Adipose tissue (tissue), 3 donors: Measurements from ENCODE around the gene RIPOR1. TPM values are rescaled to one million over a fixed set of nuclear protein-coding genes. Genes with fewer than 3 reads are reported as not detected.
A peak's percentile ranks its signal among the peaks of the same experiment; 100 is the strongest.

Experiments used
- H3K27ac ChIP-seq: one replicate; pipeline ENCODE4 v1.5.1; 2013; ENCODE audit warnings: low read depth, low read length
- WGBS, 3 donors: extraction: QIAGEN DNeasy Blood & Tissue Kit; methylation state at CpG; one replicate each; pipeline ENCODE4 v1.1.7; 2013; 5-methylcytosine and 5-hydroxymethylcytosine counted together
- polyA plus RNA-seq, 3 donors: library from polyadenylated mRNA; stranded (reverse); fragments of 200-250 nt; gene quantifications; one replicate each; pipeline ENCODE4 v1.2.3, GENCODE V29; 2013
- donor health status: healthy with polysubstance abuse.
- donor health status: Bipolar disorder and iron deficiency.
- donor health status: healthy.

Gene RIPOR1
- polyA plus RNA-seq, 3 donors = 26.1 to 74.9 (median 61.1) TPM

DNA sequence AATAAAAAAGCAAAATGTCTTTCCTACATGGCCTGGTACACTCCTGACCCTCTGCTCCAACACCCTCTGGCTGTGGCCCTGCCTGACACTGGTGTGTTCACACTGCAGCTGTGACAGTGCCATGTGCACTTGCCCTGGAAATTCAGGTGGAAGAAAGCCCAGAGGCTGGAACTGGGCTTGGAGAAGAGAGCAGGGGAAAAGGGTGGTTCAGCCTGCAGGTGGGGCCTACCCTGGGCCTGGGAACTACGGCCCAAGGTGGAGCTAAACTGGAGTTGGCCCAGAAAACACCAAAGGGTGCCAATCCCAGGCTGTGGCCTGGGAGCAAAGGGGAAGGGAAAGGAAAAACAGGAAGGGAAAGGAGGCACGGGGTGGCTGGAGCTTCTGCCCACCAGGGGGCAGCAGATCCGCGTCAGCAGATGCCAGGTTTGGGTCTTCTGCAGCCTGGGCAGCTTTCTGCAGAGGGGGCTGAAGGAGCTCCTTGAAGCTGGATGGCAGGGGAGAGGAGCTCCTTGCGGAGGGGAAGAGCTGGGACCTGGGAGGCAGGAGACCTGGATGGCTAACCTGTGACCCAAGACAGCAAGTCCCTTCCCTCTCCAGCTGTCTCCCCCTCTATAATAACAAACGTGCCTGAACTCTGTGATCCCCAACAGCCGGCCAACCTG, 18.3 kb downstream of the RIPOR1 start:
- H3K27ac ChIP-seq = no peak overlapping the region
- 8 to 21% (median 12%) methylated on average over 7 of the region's 7 CpGs for WGBS, 3 donors

DNA sequence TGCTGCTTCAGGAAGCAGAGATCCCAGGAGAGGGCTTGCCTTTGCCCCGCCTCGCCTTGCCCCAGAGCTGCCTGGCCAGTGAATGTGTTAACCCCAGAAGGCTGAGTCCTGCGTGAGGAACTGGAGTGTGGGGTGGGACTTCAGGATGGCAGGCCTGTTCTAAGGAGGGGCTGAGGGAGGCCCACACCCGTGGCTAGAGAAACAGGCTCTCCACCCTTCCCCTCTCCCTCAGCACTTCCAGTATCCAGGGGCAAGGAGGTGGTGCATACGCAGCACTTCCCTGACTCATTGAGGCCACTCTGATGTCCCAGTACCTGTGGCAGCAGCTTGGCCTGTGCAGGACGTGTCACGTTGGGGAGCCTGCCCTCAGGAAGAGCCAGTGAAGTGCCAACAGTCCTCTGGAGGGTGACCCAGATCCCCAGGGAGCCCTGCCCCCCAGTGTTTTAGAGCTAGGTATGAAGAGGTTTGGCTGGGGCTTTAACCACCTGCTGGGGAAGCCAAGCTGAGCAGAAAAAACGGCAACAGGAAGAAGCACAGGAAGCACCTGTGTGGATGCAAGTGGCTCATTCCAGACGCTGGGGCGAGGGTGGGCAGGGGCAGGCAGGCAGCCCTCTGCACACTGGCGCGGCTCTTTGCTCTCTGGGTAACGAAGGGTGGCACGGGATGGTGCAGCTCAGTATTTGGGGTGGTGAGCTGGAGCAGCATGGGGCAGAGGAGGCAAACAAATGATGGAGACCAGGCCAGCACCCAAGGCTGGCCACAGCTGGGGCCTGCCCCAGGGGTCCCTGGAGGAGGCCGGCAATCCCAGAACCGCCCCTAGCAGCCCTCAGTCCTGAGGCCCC, 19.0 kb downstream of the RIPOR1 start:
- H3K27ac ChIP-seq = no peak overlapping the region
- WGBS, 3 donors = 37 to 62% (median 39%) methylated on average over 16 of the region's 16 CpGs

DNA sequence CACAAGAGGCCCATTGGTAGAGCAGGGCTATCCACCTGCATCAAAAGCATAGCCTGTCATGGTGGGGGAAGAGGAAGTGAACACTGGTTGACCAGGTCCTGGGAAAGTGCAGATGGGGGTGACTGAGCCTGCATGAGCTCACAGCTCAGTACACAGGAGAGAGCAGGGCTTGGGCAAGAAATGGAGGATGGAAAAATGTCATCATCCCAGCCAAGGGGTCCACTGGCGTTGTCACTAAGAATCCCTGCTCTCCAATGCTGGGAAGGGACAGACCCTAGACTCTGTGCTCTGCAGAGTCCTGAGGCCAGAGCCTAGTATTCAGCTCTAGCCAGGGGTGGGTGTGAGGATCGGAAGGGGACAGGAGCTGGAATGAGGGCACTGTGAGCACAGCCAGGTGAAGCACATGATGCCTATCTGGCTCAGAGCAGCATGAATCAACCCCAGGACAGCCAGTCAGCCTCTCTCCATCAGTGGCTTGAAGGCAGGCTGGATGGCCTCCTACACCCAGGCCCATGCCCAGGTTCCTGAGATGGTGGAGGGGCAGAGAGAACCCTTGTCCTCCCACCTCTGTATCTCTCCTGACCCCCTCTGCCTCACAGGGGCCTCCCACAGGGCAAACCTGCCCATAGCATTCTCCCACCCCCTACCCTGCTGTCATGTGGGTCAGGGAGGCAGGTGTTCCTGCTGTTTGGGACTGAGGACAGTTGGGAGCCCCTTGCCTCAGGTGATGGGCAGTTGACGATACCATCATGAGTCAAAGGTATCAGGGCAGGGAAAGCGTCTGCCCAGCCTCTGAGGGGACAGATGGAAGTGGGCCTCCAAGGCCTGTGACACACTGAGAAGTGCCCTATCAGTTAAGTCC, 19.9 kb downstream of the RIPOR1 start:
- H3K27ac ChIP-seq = no peak overlapping the region

DNA sequence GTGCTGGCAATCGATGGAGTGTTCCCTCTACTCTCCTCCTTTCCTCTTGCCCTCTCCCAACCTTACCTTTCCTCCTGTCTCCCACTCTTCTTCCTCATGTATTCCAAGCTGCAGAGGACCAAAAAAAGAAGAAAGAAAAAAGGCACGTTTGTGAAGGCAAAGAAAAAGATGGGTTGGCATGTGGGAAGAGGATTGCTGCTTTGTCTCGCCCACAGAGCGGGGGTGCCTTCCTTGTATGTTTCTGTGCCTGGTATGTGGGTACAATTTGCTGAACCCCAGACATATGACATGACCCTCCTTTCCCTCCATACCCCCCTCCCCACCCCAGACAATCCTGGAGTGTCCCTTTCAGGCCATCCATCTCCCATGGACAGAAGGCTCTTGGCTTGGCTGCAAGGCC, 20.6 kb downstream of the RIPOR1 start:
- WGBS, 3 donors = 71 to 90% (median 73%) methylated on average over 4 of the region's 4 CpGs
- H3K27ac ChIP-seq = no peak overlapping the region

More for the DNA sequence above, 19.9 kb downstream of the RIPOR1 start:
- WGBS, 3 donors = 82 to 88% (median 86%) methylated on average over 4 of the region's 4 CpGs

DNA sequence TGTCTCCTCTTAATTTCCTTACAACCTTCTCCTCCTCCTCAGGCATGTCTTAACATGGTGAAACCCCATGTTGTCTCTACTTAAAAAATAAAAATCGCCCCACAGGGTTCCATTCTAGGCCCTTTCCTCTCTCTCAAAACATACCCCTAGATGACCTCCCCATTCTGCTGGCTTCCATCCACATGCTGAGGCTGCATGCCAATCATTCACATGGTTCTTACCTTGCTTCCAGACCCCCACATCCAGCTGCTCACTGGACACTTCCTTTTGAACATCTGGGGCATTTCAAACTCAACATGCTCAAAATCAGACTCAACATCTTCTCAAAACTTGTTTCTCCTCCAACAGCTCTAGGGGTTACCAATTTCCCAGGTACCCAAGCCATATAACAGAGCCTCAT, 21.3 kb downstream of the RIPOR1 start:
- 54 to 68% (median 67%) methylated on average over 1 of the region's 1 CpG for WGBS, 3 donors
- no peak overlapping the region for H3K27ac ChIP-seq

DNA sequence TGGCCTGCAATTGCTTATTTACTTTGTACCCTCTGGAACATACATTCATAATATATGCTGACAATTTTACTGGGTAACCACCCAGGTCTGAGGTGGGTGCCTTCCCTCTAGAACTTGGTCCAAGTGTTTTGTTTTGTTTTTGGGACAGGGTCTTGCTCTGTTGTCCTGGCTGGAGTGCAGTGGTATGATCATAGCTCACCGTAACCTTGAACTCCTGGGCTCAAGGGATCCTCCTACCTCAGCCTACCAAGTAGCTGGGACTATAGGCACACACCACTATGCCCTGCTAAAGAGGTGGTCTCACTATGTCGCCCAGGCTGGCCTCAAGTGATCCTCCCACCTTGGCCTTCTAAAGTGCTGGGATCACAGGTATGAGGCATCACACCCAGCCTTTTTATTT, 22.5 kb downstream of the RIPOR1 start:
- 93 to 96% (median 95%) methylated on average over 2 of the region's 2 CpGs for WGBS, 3 donors
- H3K27ac ChIP-seq = no peak overlapping the region

DNA sequence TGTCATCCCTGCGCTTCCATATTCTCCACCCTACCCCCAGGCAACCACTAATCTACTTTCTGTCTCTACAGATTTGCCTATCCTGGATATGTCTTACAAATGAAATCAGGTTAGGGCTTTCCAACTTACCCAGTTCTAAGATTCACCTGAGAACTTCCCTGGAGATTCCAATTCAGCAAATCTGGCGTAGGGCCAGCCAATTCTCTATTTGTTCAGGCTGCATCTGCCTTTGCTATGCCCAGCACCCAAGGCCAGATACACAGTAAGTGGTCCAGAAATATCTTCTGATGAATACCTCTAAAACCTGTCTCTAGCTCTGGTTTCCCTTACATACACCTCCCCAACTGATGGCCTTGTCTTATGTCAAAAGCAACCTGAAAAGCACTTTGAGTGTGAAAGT, 23.3 kb downstream of the RIPOR1 start:
- 84 to 94% (median 90%) methylated on average over 2 of the region's 2 CpGs for WGBS, 3 donors
- H3K27ac ChIP-seq = no peak overlapping the region

DNA sequence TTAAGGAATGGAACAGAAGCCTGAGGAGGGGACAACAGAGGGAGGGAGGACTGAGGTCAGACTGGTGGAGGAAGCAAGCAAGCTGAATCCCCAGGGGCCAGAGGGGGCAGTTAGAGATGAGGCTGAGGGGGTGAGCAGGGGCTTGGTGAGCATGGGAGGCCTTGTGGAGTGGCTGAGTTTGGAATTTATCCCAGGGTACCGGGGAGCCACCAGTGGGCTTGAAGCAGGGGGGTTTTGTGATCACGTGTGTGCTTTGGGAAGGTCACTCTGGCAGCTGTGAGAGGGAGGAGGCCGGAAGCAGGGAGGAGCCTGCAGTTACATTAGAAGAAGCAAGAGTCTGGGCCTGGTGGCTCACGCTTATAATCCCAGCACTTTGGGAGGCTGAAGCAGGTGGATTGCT, 23.8 kb downstream of the RIPOR1 start:
- no peak overlapping the region for H3K27ac ChIP-seq
- 22 to 50% (median 36%) methylated on average over 4 of the region's 4 CpGs for WGBS, 3 donors

DNA sequence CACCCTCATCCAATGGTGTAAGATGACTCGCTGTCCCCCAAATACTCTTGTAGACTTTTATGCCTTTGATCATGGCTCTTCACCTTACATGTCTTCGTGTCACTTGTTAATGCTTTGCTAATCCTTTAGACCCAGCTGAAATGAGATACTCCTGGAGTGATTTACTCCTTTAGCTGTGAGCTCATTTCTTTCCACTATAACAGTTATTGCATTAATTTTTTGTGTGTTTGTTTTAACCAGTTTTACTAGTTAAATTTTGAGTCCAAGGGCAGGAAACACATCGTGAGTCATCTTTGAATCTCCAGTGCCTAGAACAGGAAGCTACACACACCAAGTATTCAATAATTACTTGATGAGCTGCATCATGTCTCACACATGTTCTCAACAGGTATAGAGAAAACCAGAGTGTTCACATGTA, 27.2 kb downstream of the RIPOR1 start:
- 68 to 72% (median 69%) methylated on average over 3 of the region's 3 CpGs for WGBS, 3 donors
- H3K27ac ChIP-seq = no peak overlapping the region

DNA sequence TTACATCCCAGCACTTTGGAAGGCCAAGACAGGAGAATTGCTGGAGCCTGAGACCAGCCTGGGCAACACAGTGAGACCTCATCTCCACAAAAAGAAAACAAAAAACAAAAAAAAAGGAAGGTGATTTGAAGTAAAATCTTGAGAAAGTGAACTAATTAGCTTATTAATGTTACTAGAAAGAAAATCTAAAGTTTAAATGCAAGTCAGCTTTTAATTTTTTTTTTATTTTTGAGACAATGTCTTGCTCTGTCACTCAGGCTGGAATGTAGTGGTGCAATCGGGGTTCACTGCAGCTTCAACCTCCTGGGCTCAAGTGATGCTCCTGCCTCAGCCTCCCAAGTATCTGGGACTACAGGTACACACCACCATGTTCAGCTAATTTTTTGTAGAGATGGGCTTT, 30.2 kb downstream of the RIPOR1 start:
- WGBS, 3 donors = 77 to 87% (median 86%) methylated on average over 1 of the region's 1 CpG

DNA sequence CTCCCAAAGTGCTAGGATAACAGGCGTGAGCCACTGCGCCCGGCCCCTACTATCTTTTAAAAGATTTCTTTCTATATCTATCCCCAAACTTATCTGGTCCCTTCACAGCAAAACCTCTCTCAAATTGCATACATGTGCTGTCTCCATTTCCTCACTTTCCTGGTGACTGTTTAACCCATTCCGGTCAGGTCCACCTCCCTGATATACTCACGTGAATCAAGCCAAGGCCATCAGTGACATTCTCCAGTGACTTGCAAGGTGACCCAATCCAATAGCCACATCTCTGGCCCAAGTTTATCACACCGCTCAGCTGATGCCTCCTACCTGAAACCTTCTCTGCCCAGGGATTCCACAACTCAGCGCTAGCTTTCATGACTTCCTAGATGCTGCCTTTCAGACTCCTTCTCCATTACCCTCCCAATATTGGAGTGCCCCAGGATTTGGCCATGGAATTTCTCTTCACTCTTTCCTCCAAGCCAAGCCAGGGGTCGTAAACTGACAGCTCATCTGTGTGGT, 32.3 kb downstream of the RIPOR1 start:
- no peak overlapping the region for H3K27ac ChIP-seq
- WGBS, 3 donors = 66 to 82% (median 77%) methylated on average over 8 of the region's 8 CpGs

More for the DNA sequence above, 30.2 kb downstream of the RIPOR1 start:
- no peak overlapping the region for H3K27ac ChIP-seq

DNA sequence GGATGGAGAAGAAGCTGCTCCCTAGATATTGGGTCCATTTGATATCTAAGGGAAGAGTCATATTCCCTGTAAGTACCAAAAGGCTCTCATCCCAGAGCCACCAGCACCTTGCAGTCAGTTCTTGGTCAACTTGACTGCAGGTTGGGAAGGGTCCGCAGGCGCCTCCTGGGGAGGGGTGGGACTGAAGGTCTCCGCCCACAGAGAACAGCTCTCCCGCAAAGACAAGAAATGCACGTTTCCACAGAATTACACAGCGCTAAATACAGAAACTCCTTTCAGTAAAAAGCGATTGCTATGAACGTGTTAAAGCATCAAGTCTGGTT, 32.8 kb downstream of the RIPOR1 start:
- WGBS, 3 donors = 2 to 4% (median 3%) methylated on average over 8 of the region's 8 CpGs
- H3K27ac ChIP-seq = no peak overlapping the region

DNA sequence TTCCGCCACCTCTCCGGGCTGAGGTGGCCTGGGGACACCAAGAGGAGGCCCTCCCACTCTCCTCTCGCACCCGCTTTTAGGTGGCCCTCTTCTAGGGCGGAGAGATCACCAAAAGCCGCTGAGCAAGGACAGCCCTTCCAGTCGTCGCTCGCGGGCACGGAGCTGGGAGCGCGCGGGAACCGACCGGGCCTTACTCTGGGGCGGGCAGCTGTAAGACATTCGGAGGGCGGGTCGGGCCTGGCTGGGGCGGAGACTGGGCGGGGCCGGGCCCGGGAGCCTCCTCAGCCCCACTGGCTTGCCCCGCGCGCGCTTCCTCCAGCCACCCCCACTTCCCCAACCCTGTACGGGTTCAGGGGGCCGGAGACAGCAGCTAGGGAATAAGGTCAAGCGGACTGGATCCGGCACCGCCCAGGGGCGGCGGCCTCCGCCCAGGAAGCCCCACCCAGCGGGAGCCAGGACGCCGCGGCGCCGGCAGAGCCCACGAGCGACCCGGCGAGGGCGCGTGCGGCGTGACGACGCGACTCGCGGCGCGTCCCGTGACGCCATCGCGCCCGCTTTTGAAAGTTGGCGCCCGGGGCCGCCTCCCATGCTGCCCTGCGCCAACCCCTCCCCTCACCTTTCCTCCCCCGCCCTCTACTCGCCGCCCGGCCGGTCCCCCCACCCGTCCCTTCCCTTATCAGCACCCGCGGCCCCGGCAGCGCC, 33.3 kb downstream of the RIPOR1 start:
- 0 to 1% (median 0%) methylated on average over 59 to 76 of the region's 76 CpGs for WGBS, 3 donors
- H3K27ac ChIP-seq = no peak overlapping the region

DNA sequence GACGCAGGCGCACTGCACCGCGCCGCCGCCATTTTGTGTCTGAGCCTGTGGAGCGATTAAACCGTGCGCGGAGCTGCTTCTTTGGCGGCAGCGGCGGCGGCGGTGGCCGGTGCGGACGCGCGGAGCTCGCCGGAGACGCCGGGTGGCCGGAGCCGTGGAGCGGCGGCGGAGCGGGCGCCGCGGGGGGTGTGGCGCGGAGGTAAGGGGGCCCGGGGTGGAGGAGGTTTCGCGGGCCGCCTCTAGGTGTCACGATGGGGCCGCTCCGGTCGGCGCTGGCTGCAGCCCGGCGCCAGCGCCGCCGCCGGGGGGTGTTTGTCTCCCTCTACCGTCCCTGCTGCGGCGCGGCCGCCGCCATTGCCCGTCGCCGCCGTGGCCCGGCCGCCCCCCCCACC, 33.9 kb downstream of the RIPOR1 start, which contains the start of gene CTCF:
Gene CTCF (plus strand): TSS at position 1 of the 392 bp plus-strand sequence. CDS start 48,307 bp downstream, outside the sequence.
- H3K27ac ChIP-seq = peak within 1 kb of the TSS; percentile 84
- WGBS, 3 donors = 0 to 1% (median 0%) methylated on average over 14 to 50 of the region's 62 CpGs

DNA sequence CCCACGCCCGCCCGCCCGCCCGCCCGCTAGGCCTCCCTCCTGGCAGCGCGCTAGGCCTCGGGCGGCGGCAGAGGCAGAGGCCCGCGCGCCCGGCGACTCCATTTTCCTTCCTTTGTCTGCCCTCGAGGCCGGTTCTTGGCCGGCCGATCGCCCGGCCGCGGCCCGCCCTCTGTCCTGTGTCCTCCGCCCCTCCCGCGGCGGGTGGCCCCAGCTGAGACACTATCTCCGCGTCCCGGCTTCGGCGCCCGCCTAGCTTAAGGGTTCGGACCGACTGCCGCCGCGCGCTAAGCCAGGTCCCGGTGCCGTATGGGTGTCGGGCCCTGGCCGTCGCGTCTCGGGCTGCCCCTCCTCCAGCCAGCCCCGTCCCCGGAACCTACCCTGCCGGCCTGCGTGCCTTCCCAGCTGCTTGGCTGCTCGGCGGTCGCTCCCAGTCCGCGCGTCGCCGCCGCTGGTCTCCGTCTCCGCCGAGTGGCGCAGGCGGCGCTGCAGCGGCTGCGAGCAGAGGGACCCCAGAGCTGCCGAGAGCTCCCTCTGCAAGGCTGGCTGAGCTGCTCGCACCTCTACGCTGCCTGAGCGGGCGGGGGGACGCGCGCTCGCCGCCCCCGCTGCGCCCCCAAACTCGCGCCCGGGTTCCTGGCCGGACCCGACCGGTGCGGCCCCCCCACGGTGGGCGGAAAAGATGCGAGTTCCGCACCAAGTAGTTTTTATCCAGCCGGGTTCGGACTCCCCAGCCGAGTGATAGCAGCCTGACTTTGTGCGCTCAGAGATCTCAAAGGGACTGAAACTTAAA, 34.5 kb downstream of the RIPOR1 start:
- peak overlapping the region; percentile 84 for H3K27ac ChIP-seq
- WGBS, 3 donors = 0% methylated on average over 29 to 87 of the region's 96 CpGs

DNA sequence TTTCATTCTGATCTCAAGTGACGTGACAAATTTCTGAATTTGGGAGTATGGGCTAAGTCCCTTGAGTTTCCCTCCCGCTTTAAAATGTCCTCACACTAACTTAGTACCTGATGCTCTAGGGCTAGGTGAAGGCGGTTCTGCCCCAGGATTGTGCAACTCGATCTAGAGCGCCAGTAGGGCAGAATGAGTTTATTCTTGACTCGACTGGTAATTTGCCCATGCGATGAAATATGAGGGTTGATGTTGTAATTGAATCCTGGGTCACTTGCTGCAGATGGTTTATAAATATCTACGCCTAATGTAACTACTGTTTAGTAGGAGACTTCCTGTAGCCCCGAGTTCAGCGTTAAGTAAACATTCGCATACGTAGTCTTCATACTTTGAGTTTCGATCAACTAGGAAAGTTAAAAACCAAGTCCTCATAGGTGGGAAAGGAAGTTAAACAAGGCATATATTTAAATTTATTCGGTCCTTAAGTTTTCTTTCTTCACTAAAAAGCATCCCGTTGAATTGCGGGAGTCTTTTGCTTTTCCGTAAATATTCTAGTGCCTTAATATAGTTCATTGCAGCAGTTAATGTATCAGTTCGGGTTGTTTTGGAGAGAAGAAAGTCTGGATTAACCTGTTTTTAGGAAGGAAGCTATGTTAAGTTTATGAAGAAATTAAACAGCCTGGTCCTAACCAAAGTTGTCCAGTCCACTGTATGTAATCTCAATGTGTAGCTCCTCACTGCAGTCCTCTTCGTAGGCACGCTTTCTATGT, 35.3 kb downstream of the RIPOR1 start:
- no peak overlapping the region for H3K27ac ChIP-seq
- WGBS, 3 donors = 1 to 2% (median 2%) methylated on average over 20 of the region's 20 CpGs
